OCI-M2 (cell line): ENCODE results near the gene NPEPL1.
"Not testable (repeated sequence)": the region's sequence is repeated elsewhere in the genome, so short reads cannot be mapped to it uniquely, and the experiment has no call there.

ENCODE experiments used
- DNase-seq: peaks from one replicate; lab custom pipeline; 2025; ENCODE audit not compliant: unreplicated experiment; lab: John Stamatoyannopoulos, UW

Gene NPEPL1

GRCh38 chr20:58755766-58756449, 63.3 kb downstream of the NPEPL1 start:
- no peak for DNase-seq

DNA sequence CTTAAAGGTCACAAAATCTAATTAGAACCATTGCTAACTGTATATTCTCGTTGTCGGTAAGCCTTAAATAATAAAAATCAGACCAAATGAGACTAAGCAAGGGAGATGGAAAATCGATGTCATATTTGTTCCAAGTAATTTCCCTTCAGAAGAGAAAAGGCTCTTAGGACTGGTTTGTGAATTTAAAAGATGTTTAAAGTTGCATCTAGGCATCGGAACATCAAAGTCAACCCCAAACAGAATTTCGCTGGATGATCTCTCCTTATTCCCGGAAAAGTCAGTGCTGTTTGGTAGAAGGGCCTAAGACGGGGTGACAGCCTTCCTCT, 63.8 kb downstream of the NPEPL1 start:
- no peak for DNase-seq

DNA sequence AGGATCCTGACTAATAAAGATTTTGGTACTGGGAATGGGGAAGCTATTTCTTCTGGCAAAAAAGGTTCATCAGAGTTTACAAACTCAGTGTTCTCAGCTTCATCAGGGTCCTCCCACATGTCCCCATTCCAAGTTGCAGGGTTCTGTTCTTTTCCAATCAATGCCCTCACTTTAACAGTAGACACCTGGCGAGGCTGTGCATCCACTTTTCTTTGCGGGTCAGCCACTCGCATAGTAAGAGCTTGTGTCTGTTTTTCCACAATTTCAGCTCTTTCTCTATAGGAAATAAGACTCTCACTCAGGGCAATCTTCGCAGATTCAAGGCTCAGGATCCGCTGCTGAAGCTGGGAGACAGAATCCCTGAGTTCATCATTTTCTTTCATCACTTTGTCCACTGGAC, 65.0 kb downstream of the NPEPL1 start:
- not testable (repeated sequence) for DNase-seq

- no peak for DNase-seq
These were observed 67.3 kb downstream of the NPEPL1 start for GRCh38 chr20:58759947-58760346.

GRCh38 chr20:58760856-58761255, 68.3 kb downstream of the NPEPL1 start:
- no peak for DNase-seq

- DNase-seq: no peak
These were observed 69.5 kb downstream of the NPEPL1 start for GRCh38 chr20:58762120-58762519.

- no peak for DNase-seq
These were observed 70.5 kb downstream of the NPEPL1 start for GRCh38 chr20:58763076-58763475.
